ENCODE data around the gene CNTNAP2.

DNA sequence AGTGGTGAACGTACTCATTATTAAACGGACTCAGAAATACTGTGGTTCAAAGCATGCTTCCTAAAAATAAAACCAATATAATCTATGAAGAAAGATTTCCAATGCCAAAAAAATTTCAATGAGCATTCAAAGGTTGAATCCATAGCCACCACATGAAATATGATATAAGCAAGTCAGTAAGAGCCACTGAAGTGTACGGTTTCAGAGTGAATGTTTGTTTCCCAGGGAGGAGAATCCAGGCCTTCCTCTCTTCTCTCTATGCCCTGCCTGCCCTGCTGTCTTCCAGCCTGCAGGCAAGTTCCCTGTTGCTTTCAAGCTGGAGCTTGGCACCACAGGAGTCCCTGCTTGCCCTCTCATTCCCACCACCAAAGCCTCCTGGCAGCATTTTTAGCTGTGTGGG lies 1302.4 kb downstream of the CNTNAP2 start:
- TF ChIP-seq, protein P1, sequence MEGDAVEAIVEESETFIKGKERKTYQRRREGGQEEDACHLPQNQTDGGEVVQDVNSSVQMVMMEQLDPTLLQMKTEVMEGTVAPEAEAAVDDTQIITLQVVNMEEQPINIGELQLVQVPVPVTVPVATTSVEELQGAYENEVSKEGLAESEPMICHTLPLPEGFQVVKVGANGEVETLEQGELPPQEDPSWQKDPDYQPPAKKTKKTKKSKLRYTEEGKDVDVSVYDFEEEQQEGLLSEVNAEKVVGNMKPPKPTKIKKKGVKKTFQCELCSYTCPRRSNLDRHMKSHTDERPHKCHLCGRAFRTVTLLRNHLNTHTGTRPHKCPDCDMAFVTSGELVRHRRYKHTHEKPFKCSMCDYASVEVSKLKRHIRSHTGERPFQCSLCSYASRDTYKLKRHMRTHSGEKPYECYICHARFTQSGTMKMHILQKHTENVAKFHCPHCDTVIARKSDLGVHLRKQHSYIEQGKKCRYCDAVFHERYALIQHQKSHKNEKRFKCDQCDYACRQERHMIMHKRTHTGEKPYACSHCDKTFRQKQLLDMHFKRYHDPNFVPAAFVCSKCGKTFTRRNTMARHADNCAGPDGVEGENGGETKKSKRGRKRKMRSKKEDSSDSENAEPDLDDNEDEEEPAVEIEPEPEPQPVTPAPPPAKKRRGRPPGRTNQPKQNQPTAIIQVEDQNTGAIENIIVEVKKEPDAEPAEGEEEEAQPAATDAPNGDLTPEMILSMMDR (IDR thresholded peaks at IDR 0.05; ENCODE audit: insufficient read depth, low read length, poor library complexity, severe bottlenecking), result no peak
- no peak for TF ChIP-seq EZH2phosphoT487 (conservative IDR thresholded peaks at IDR 0.05; ENCODE audit: low read length)
